ENCODE data around the gene PARP3.

DNA sequence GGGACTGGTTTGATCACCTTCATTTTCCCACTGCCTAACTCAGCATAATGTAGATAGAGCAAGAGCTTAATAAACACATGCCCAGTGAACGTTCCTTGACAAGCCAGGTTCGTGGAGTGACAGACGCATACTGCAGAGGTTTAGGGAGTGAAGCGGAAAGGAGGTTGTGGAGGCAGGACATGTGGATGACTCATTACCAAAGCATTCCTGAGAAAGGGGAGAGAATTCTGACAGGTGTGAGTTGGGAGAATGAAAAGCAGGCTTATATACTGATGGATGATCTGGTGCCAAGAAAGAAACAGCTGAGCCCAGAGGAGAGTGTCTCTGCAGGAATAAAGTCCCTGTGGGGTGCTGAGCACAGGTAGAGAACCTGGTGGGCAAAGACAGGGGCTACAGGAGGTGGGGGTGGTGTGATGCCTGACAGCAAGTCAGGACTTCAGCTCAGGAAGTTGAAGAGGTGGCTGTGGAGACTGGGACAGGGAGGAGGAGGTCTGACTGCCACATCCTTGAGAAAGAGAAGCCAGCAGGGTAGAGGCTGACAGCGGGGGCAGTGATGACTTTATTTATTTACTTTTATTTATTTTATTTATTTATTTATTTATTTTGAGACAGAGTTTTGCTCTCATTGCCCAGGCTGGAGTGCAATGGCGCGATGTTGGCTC lies 55.9 kb downstream of the PARP3 start:
- TF ChIP-seq, protein P1, sequence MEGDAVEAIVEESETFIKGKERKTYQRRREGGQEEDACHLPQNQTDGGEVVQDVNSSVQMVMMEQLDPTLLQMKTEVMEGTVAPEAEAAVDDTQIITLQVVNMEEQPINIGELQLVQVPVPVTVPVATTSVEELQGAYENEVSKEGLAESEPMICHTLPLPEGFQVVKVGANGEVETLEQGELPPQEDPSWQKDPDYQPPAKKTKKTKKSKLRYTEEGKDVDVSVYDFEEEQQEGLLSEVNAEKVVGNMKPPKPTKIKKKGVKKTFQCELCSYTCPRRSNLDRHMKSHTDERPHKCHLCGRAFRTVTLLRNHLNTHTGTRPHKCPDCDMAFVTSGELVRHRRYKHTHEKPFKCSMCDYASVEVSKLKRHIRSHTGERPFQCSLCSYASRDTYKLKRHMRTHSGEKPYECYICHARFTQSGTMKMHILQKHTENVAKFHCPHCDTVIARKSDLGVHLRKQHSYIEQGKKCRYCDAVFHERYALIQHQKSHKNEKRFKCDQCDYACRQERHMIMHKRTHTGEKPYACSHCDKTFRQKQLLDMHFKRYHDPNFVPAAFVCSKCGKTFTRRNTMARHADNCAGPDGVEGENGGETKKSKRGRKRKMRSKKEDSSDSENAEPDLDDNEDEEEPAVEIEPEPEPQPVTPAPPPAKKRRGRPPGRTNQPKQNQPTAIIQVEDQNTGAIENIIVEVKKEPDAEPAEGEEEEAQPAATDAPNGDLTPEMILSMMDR (IDR thresholded peaks at IDR 0.05) = no peak
- TF ChIP-seq POLR2A (IDR thresholded peaks at IDR 0.05) = no peak

Measured in prostate gland (tissue), 2 donors.